Keratinocyte (primary cell): ENCODE measurements around the gene CASP14. TPM values are rescaled to one million over a fixed set of nuclear protein-coding genes. Genes with fewer than 3 reads are reported as not detected.

Experiments used
- DNase-seq: peaks from one replicate; pipeline ENCODE4 v3.0.0-alpha.2; 2011; ENCODE audit warnings: low read depth, missing footprints, low spot score
- FAIRE-seq: peaks from 2 replicates; lab custom pipeline; 2011; peaks lifted over from hg19 to GRCh38; lab: Jason Lieb, UNC
- H2AFZ ChIP-seq: 2 replicates; pipeline ENCODE4 v1.6.0; 2012; ENCODE audit warnings: low read length, control low read depth, inconsistent platforms; ENCODE audit not compliant: control insufficient read depth
- H3K27ac ChIP-seq: 2 replicates; pipeline ENCODE4 v1.5.1; 2011; ENCODE audit warnings: low read length; ENCODE audit not compliant: control insufficient read depth, insufficient read depth
- H3K27me3 ChIP-seq: 3 replicates; pipeline ENCODE4 v1.6.0; 2011; ENCODE audit warnings: low read length; ENCODE audit not compliant: control insufficient read depth, insufficient read depth; ENCODE audit errors: extremely low read depth
- H3K36me3 ChIP-seq, 2 experiments: 2 replicates in 1 of 2; 3 replicates in 1 of 2; pipeline ENCODE4 v1.5.1; 2011; ENCODE audit warnings: low read length in 2 of 2, mild to moderate bottlenecking in 1 of 2; ENCODE audit not compliant: control insufficient read depth in 2 of 2, insufficient read depth in 2 of 2; ENCODE audit errors: extremely low read depth in 1 of 2
- H3K4me1 ChIP-seq: 3 replicates; pipeline ENCODE4 v1.5.1; 2011; ENCODE audit warnings: low read length; ENCODE audit not compliant: control insufficient read depth, insufficient read depth; ENCODE audit errors: extremely low read depth
- H3K4me2 ChIP-seq: 3 replicates; pipeline ENCODE4 v1.6.0; 2011; ENCODE audit warnings: low read depth, low read length; ENCODE audit not compliant: control insufficient read depth, insufficient read depth; ENCODE audit errors: extremely low read depth
- H3K4me3 ChIP-seq, 3 experiments: fragments of 200-600 bp in 1 of 3; sonication (generic) in 1 of 3; 2 replicates in 2 of 3; 3 replicates in 1 of 3; pipeline ENCODE4 v1.5.1; 2011 to 2016; ENCODE audit warnings: low read length in 3 of 3, mild to moderate bottlenecking in 3 of 3, control low read depth in 2 of 3, inconsistent platforms in 1 of 3, low read depth in 1 of 3, mixed read lengths in 1 of 3, mixed run types in 1 of 3, moderate library complexity in 1 of 3; ENCODE audit not compliant: control insufficient read depth in 2 of 3, insufficient read depth in 2 of 3; ENCODE audit errors: extremely low read depth in 1 of 3
- H3K79me2 ChIP-seq: 2 replicates; pipeline ENCODE4 v1.6.0; 2012; ENCODE audit warnings: low read length; ENCODE audit not compliant: control insufficient read depth, insufficient read depth
- H3K9ac ChIP-seq: 3 replicates; pipeline ENCODE4 v1.6.0; 2011; ENCODE audit warnings: low read length; ENCODE audit not compliant: control insufficient read depth, insufficient read depth; ENCODE audit errors: extremely low read depth
- H3K9me1 ChIP-seq: 3 replicates; pipeline ENCODE4 v1.6.0; 2011; ENCODE audit warnings: low read length; ENCODE audit not compliant: control insufficient read depth, insufficient read depth; ENCODE audit errors: extremely low read depth
- H3K9me3 ChIP-seq: 2 replicates; pipeline ENCODE4 v1.5.1; 2012; ENCODE audit warnings: low read depth, low read length; ENCODE audit not compliant: control insufficient read depth
- H4K20me1 ChIP-seq: 3 replicates; pipeline ENCODE4 v1.6.0; 2011; ENCODE audit warnings: low read length; ENCODE audit not compliant: control insufficient read depth, insufficient read depth; ENCODE audit errors: extremely low read depth
- CTCF ChIP-seq, 3 experiments: IDR thresholded peaks in 1 of 3; conservative IDR thresholded peaks in 1 of 3; optimal IDR thresholded peaks in 1 of 3; 2 replicates in 2 of 3; 3 replicates in 1 of 3; pipeline versions ENCODE3 to v1.5.1; 2011; ENCODE audit warnings: low read length in 3 of 3, mild to moderate bottlenecking in 3 of 3, moderate library complexity in 2 of 3, control low read depth in 1 of 3, inconsistent platforms in 1 of 3; ENCODE audit not compliant: insufficient read depth in 2 of 3; ENCODE audit errors: extremely low read depth in 1 of 3
- EZH2 ChIP-seq: IDR thresholded peaks from one replicate; pipeline ENCODE4 v1.6.1; 2012; ENCODE audit warnings: inconsistent platforms, mild to moderate bottlenecking, low read length, moderate library complexity
- dilution Hi-C: fragments of 300-500 bp; cut with MboI; formaldehyde crosslinking; loops from one replicate; pipeline ENCODE4 v1.7.0; 2020; ENCODE audit warnings: low sequenced_read_pairs; ENCODE audit not compliant: extremely low pct_ligation_motif_present
- polyA plus RNA-seq, 5 experiments: library from polyadenylated mRNA; depleted of rRNA in 3 of 5; stranded (reverse) in 3 of 5; stranded (forward) in 1 of 5; unstranded in 1 of 5; fragments of >200 nt; gene quantifications; 1 replicate in 1 of 5; 2 replicates in 3 of 5; 3 replicates in 1 of 5; pipeline versions ENCODE4 v1.2.1 to v1.2.3, GENCODE V29; 2011 to 2012; ENCODE audit warnings: missing spikeins in 2 of 5, low read depth in 1 of 5, low replicate concordance in 1 of 5

The CASP14 gene
- polyA plus RNA-seq, 1 donor (not counting 4 experiments of a cell fraction or from before 2014, with no cell fraction given), result 122 TPM

GRCh38 chr19:15010501-15011300 is 38.6 kb upstream of the CASP14 start:
- no peak overlapping the region for H3K9ac ChIP-seq
- no peak for DNase-seq
- H3K4me1 ChIP-seq, result no peaks in the 10 kb centered on the region
- H3K9me1 ChIP-seq, result no peaks in the 10 kb centered on the region
- H3K4me2 ChIP-seq, result no peak overlapping the region
- peak overlapping the region in 1 of 3 experiments; percentile 13 for H3K4me3 ChIP-seq
- no peak overlapping the region for H3K27ac ChIP-seq
- H3K27me3 ChIP-seq, result peaks cover 15% of the 10 kb centered on the region
- peak in 2 of 3 experiments; percentile 11 to 22 for TF ChIP-seq CTCF (optimal IDR thresholded peaks at IDR 0.05 in 1 of 3, IDR thresholded peaks at IDR 0.05 in 1 of 3, conservative IDR thresholded peaks at IDR 0.05 in 1 of 3; ENCODE audit: extremely low read depth in 1 of 3, insufficient read depth in 2 of 3, low read length in 3 of 3)
- peak; percentile 52 for TF ChIP-seq EZH2
- no peaks in the 10 kb centered on the region for H3K9me3 ChIP-seq
- dilution Hi-C loops, result no loop called here
- H3K79me2 ChIP-seq, result no peaks in the 10 kb centered on the region
- no peak overlapping the region for H2AFZ ChIP-seq
- no peaks in the 10 kb centered on the region for H3K36me3 ChIP-seq
- H4K20me1 ChIP-seq, result no peaks in the 10 kb centered on the region
- FAIRE-seq, result no peak

GRCh38 chr19:15014579-15014978 is 34.7 kb upstream of the CASP14 start:
- H3K4me1 ChIP-seq, result no peaks in the 10 kb centered on the region
- H3K36me3 ChIP-seq, result no peaks in the 10 kb centered on the region
- H3K4me3 ChIP-seq, result no peak overlapping the region
- H3K9ac ChIP-seq, result no peak overlapping the region
- no peak overlapping the region for H3K4me2 ChIP-seq
- no peak for FAIRE-seq
- DNase-seq, result no peak
- TF ChIP-seq CTCF (optimal IDR thresholded peaks at IDR 0.05 in 1 of 3, IDR thresholded peaks at IDR 0.05 in 1 of 3, conservative IDR thresholded peaks at IDR 0.05 in 1 of 3; ENCODE audit: extremely low read depth in 1 of 3, insufficient read depth in 2 of 3, low read length in 3 of 3) (no peak), EZH2 (no peak)
- no peak overlapping the region for H2AFZ ChIP-seq
- dilution Hi-C loops, result no loop called here
- no peaks in the 10 kb centered on the region for H3K9me3 ChIP-seq
- peaks cover 15% of the 10 kb centered on the region for H3K27me3 ChIP-seq
- no peaks in the 10 kb centered on the region for H3K79me2 ChIP-seq
- H3K27ac ChIP-seq, result no peak overlapping the region
- no peaks in the 10 kb centered on the region for H4K20me1 ChIP-seq
- H3K9me1 ChIP-seq, result no peaks in the 10 kb centered on the region
